Liver (tissue), 9 donors: Measurements from ENCODE around the gene ISM2. TPM values are rescaled to one million over a fixed set of nuclear protein-coding genes. Genes with fewer than 3 reads are reported as not detected.

Experiments used
- DNase-seq: peaks from one replicate; pipeline ENCODE4 v3.0.0-alpha.2; 2017; ENCODE audit warnings: low spot score
- H3K27ac ChIP-seq, 2 donors: one replicate each; pipeline ENCODE4 v1.7.0; 2013; ENCODE audit warnings: inconsistent platforms in 2 of 2, low read length in 2 of 2, control low read depth in 1 of 2, low read depth in 1 of 2, mild to moderate bottlenecking in 1 of 2
- H3K27me3 ChIP-seq, 4 donors: one replicate each; pipeline versions ENCODE4 v1.6.1 to v1.7.0; 2013; ENCODE audit warnings: low read length in 3 of 4, inconsistent platforms in 1 of 4, mild to moderate bottlenecking in 1 of 4, moderate library complexity in 1 of 4; ENCODE audit not compliant: control insufficient read depth in 4 of 4, insufficient read depth in 4 of 4
- H3K36me3 ChIP-seq, 4 donors: one replicate each; pipeline versions ENCODE4 v1.6.1 to v1.7.0; 2013; ENCODE audit warnings: low read length in 3 of 4, mild to moderate bottlenecking in 3 of 4, low read depth in 1 of 4, moderate library complexity in 1 of 4; ENCODE audit not compliant: control insufficient read depth in 4 of 4, insufficient read depth in 3 of 4
- H3K4me1 ChIP-seq, 4 donors: one replicate each; pipeline versions ENCODE4 v1.6.1 to v1.7.0; 2013; ENCODE audit warnings: low read length in 3 of 4, mild to moderate bottlenecking in 3 of 4, moderate library complexity in 1 of 4; ENCODE audit not compliant: control insufficient read depth in 4 of 4, insufficient read depth in 4 of 4
- H3K4me3 ChIP-seq, 3 donors: one replicate each; pipeline versions ENCODE4 v1.6.1 to v1.7.0; 2013; ENCODE audit warnings: low read length in 3 of 3, control low read depth in 1 of 3, low read depth in 1 of 3, mild to moderate bottlenecking in 1 of 3
- H3K9ac ChIP-seq, 2 donors: one replicate each; pipeline ENCODE4 v1.7.0; 2013; ENCODE audit warnings: low read length in 2 of 2, mild to moderate bottlenecking in 2 of 2, moderate library complexity in 2 of 2, control low read depth in 1 of 2, low read depth in 1 of 2
- H3K9me3 ChIP-seq, 4 donors: one replicate each; pipeline versions ENCODE4 v1.6.1 to v1.7.0; 2013; ENCODE audit warnings: low read length in 3 of 4; ENCODE audit not compliant: control insufficient read depth in 4 of 4
- CTCF ChIP-seq: fragments of 150-350 bp; IDR thresholded peaks from 2 replicates; pipeline ENCODE4 v1.5.1; 2017; ENCODE audit warnings: improper control_type of control experiment, low read depth, low read length; ENCODE audit not compliant: missing input control
- EGR1 ChIP-seq, 2 donors: IDR thresholded peaks; 2 replicates each; pipeline ENCODE4 v1.6.1; 2016 to 2018; ENCODE audit warnings: antibody characterized with exemption in 2 of 2, low read depth in 2 of 2
- FOXA1 ChIP-seq: IDR thresholded peaks from 2 replicates; pipeline ENCODE4 v1.6.1; 2016; ENCODE audit warnings: antibody characterized with exemption
- FOXA2 ChIP-seq: IDR thresholded peaks from 2 replicates; pipeline ENCODE4 v1.6.1; 2016; ENCODE audit warnings: antibody characterized with exemption
- GABPA ChIP-seq, 2 donors: IDR thresholded peaks in 1 of 2; conservative IDR thresholded peaks in 1 of 2; 2 replicates each; pipeline ENCODE4 v1.6.1; 2016; ENCODE audit warnings: antibody characterized with exemption in 2 of 2, mild to moderate bottlenecking in 1 of 2, moderate library complexity in 1 of 2
- HNF4A ChIP-seq, 2 donors: conservative IDR thresholded peaks; 2 replicates each; pipeline ENCODE4 v1.6.1; 2016; ENCODE audit warnings: antibody characterized with exemption in 2 of 2, mild to moderate bottlenecking in 2 of 2
- NR2F2 ChIP-seq: IDR thresholded peaks from 2 replicates; pipeline ENCODE4 v1.6.1; 2016; ENCODE audit warnings: antibody characterized with exemption
- RAD21 ChIP-seq, 2 donors: IDR thresholded peaks; 2 replicates each; pipeline ENCODE4 v1.6.1; 2016; ENCODE audit warnings: antibody characterized with exemption in 2 of 2, mild to moderate bottlenecking in 2 of 2
- REST ChIP-seq: IDR thresholded peaks from 2 replicates; pipeline ENCODE4 v1.6.1; 2016; ENCODE audit warnings: antibody characterized with exemption, mild to moderate bottlenecking
- RXRA ChIP-seq, 2 donors: IDR thresholded peaks; 2 replicates each; pipeline ENCODE4 v1.6.1; 2017 to 2018; ENCODE audit warnings: antibody characterized with exemption in 2 of 2, mild to moderate bottlenecking in 1 of 2
- SP1 ChIP-seq: IDR thresholded peaks from 2 replicates; pipeline ENCODE4 v1.6.1; 2018; ENCODE audit warnings: antibody characterized with exemption, mild to moderate bottlenecking
- YY1 ChIP-seq: IDR thresholded peaks from 2 replicates; pipeline ENCODE4 v1.6.1; 2016; ENCODE audit warnings: antibody characterized with exemption, mild to moderate bottlenecking
- WGBS: extraction: QIAGEN DNeasy Blood & Tissue Kit; methylation state at CpG from one replicate; pipeline ENCODE4 v1.1.7; 2013; 5-methylcytosine and 5-hydroxymethylcytosine counted together
- polyA plus RNA-seq, 2 donors: library from polyadenylated mRNA; stranded (reverse) in 1 of 2; unstranded in 1 of 2; fragments of 200-250 nt in 1 of 2; fragments of >200 nt in 1 of 2; fragmentation: Nextera tagmentation in 1 of 2; extraction: Ambion mirVana in 1 of 2; gene quantifications; one replicate each; pipeline versions ENCODE4 v1.2.1 to v1.2.3, GENCODE V29; 2013 to 2015
- total RNA-seq, 2 donors: library from RNA; depleted of rRNA; stranded (reverse); fragments of >200 nt; gene quantifications; one replicate each; pipeline ENCODE4 v1.2.3, GENCODE V29; 2014
- TF ChIP-seq, protein P1 (sequence below): IDR thresholded peaks from 2 replicates; pipeline ENCODE4 v1.6.1; 2016; ENCODE audit warnings: antibody characterized with exemption
- TF ChIP-seq, protein P2 (sequence below): IDR thresholded peaks from 2 replicates; pipeline ENCODE4 v1.6.1; 2016; ENCODE audit warnings: antibody characterized with exemption
- donor health status: healthy.
- donor health status: healthy.
- donor health status: healthy.
- donor health status: healthy.
- donor health status: healthy.

Gene ISM2
- total and polyA plus RNA-seq, 4 donors: not detected

- WGBS: 76% methylated on average over 1 of the region's 1 CpG
Observed at GRCh38 chr14:77526266-77526665, 27.6 kb upstream of the ISM2 start.

DNA sequence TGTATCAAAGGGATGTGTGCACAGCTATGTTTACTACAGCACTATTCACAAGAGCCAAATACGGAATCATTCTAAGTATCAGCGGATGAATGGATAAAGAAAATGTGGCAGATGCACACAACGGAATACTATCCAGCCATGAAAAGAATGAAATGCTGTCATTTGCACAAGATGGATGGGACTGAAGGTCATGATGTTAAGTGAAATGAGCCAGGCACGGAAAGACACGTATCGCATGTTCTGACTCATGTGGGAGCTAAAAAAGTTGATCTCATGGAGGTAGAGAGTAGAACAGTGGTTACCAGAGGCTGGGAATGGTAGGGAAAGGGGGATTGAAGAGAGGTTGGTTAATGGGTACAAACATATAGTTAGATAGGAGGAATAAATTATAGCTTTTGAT lies 25.9 kb upstream of the ISM2 start:
- no peak for DNase-seq
- no peaks in the 10 kb centered on the region for H3K9me3 ChIP-seq
- H3K27me3 ChIP-seq: no peaks in the 10 kb centered on the region
- H3K4me1 ChIP-seq: no peaks in the 10 kb centered on the region
- peaks cover 0 to 9% (median 6%) of the 10 kb centered on the region in 4 donors for H3K36me3 ChIP-seq
- TF ChIP-seq FOXA2: no peak
- TF ChIP-seq SP1: no peak
- TF ChIP-seq RAD21 (IDR thresholded peaks at IDR 0.05): no peak
- TF ChIP-seq GABPA (IDR thresholded peaks at IDR 0.05 in 1 of 2, conservative IDR thresholded peaks at IDR 0.05 in 1 of 2): no peak
- TF ChIP-seq, protein P1, sequence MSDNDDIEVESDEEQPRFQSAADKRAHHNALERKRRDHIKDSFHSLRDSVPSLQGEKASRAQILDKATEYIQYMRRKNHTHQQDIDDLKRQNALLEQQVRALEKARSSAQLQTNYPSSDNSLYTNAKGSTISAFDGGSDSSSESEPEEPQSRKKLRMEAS: no peak
- TF ChIP-seq, protein P2, sequence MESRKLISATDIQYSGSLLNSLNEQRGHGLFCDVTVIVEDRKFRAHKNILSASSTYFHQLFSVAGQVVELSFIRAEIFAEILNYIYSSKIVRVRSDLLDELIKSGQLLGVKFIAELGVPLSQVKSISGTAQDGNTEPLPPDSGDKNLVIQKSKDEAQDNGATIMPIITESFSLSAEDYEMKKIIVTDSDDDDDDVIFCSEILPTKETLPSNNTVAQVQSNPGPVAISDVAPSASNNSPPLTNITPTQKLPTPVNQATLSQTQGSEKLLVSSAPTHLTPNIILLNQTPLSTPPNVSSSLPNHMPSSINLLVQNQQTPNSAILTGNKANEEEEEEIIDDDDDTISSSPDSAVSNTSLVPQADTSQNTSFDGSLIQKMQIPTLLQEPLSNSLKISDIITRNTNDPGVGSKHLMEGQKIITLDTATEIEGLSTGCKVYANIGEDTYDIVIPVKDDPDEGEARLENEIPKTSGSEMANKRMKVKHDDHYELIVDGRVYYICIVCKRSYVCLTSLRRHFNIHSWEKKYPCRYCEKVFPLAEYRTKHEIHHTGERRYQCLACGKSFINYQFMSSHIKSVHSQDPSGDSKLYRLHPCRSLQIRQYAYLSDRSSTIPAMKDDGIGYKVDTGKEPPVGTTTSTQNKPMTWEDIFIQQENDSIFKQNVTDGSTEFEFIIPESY: no peak
- TF ChIP-seq HNF4A (conservative IDR thresholded peaks at IDR 0.05): no peak
- TF ChIP-seq RXRA (IDR thresholded peaks at IDR 0.05): no peak
- TF ChIP-seq CTCF: no peak
- TF ChIP-seq EGR1 (IDR thresholded peaks at IDR 0.05; ENCODE audit: low read depth in 2 of 2): no peak
- no peak for TF ChIP-seq FOXA1
- TF ChIP-seq NR2F2: no peak
- no peak for TF ChIP-seq YY1
- TF ChIP-seq REST: no peak
- no peak overlapping the region for H3K27ac ChIP-seq
- no peak overlapping the region for H3K9ac ChIP-seq
- WGBS: 95% methylated on average over 6 of the region's 6 CpGs
- no peak overlapping the region for H3K4me3 ChIP-seq

More at GRCh38 chr14:77526266-77526665, 27.6 kb upstream of the ISM2 start:
- no peak overlapping the region for H3K27ac ChIP-seq
- no peaks in the 10 kb centered on the region for H3K4me1 ChIP-seq
- no peak overlapping the region for H3K4me3 ChIP-seq
- H3K9ac ChIP-seq: no peak overlapping the region
- DNase-seq: no peak
- H3K36me3 ChIP-seq: peaks cover 0 to 3% (median under 1%) of the 10 kb centered on the region in 4 donors
- H3K27me3 ChIP-seq: no peaks in the 10 kb centered on the region
- no peak for TF ChIP-seq REST
- no peak for TF ChIP-seq SP1
- no peaks in the 10 kb centered on the region for H3K9me3 ChIP-seq
